GM20000 (cell line): ENCODE data around the gene GABBR2.

Experiments
- DNase-seq: peaks from one replicate; pipeline ENCODE4 v3.0.0; 2012; ENCODE audit warnings: low spot score
- CTCF ChIP-seq: IDR thresholded peaks from 2 replicates; pipeline ENCODE4 v1.5.1; 2012; ENCODE audit warnings: mild to moderate bottlenecking, control low read depth; ENCODE audit errors: extremely low read depth, missing control alignments

Gene GABBR2

GRCh38 chr9:98568234-98568908, 140.4 kb downstream of the GABBR2 start:
- no peak for TF ChIP-seq CTCF
- DNase-seq = no peak

GRCh38 chr9:98567540-98568233, 141.0 kb downstream of the GABBR2 start:
- no peak for TF ChIP-seq CTCF
- no peak for DNase-seq

GRCh38 chr9:98565152-98566135, 143.3 kb downstream of the GABBR2 start:
- TF ChIP-seq CTCF = no peak
- no peak for DNase-seq

GRCh38 chr9:98564714-98565113, 144.0 kb downstream of the GABBR2 start:
- DNase-seq = no peak
- no peak for TF ChIP-seq CTCF

GRCh38 chr9:98563988-98564387, 144.7 kb downstream of the GABBR2 start:
- no peak for TF ChIP-seq CTCF
- DNase-seq = no peak

- no peak for DNase-seq
- TF ChIP-seq CTCF = no peak
These were observed 145.4 kb downstream of the GABBR2 start for GRCh38 chr9:98563212-98563907.
